ENCODE measurements around the gene TGFA.

TGFA gene

DNA sequence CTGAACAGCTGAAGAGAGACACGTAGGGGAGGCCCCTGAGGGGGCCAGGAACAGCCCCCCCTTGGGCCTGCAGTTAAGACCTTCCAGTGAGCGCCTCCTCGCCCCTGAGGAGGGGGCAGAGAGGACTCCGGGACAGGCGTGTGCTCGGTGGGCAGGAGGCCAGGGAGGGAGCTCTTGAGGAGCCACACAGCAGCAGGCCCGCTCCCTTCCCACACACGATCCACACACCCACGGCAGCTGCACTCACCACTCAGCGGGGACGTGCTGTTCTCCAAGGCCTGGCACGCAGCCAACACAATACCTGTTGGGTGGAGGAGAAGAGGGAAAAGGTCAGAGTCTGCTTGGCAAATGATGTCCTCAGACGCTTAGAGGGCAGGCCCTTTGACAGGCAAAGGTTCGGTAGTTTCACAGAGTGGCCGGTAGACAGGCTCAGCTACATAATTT, 39.0 kb downstream of the TGFA start:
- ChIA-PET POLR2A (no interaction called here), CTCF (interaction anchor here (0.7 to 1.8 kb wide), 3 partner anchors 8 to 17 kb away, joined by 4 read pairs; no protein-coding TSS in a partner anchor)
- no peaks in the 10 kb centered on the region for H3K36me3 ChIP-seq (ENCODE audit: control insufficient read depth in 2 of 2, insufficient read depth in 1 of 2, low read length in 2 of 2)

More for the DNA sequence above, 39.0 kb downstream of the TGFA start:
- Histone ChIP-seq H3K27ac (ENCODE audit: extremely low read depth, low read depth, low read length) (no peak overlapping the region), H3K4me1 (ENCODE audit: control insufficient read depth, insufficient read depth, low read length) (no peaks in the 10 kb centered on the region; the same call in 1 of the 2 replicates), H3K4me3 (ENCODE audit: low read depth, low read length) (no peak overlapping the region), H3K9me3 (ENCODE audit: control insufficient read depth, insufficient read depth, low read depth, low read length) (no peaks in the 10 kb centered on the region)
- TF ChIP-seq, protein P1, sequence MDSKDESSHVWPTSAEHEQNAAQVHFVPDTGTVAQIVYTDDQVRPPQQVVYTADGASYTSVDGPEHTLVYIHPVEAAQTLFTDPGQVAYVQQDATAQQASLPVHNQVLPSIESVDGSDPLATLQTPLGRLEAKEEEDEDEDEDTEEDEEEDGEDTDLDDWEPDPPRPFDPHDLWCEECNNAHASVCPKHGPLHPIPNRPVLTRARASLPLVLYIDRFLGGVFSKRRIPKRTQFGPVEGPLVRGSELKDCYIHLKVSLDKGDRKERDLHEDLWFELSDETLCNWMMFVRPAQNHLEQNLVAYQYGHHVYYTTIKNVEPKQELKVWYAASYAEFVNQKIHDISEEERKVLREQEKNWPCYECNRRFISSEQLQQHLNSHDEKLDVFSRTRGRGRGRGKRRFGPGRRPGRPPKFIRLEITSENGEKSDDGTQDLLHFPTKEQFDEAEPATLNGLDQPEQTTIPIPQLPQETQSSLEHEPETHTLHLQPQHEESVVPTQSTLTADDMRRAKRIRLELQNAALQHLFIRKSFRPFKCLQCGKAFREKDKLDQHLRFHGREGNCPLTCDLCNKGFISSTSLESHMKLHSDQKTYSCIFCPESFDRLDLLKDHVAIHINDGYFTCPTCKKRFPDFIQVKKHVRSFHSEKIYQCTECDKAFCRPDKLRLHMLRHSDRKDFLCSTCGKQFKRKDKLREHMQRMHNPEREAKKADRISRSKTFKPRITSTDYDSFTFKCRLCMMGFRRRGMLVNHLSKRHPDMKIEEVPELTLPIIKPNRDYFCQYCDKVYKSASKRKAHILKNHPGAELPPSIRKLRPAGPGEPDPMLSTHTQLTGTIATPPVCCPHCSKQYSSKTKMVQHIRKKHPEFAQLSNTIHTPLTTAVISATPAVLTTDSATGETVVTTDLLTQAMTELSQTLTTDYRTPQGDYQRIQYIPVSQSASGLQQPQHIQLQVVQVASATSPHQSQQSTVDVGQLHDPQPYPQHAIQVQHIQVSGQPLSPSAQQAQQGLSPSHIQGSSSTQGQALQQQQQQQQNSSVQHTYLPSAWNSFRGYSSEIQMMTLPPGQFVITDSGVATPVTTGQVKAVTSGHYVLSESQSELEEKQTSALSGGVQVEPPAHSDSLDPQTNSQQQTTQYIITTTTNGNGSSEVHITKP (tag by site-specific recombination; IDR thresholded peaks at IDR 0.05) = peak; percentile 33
- TF ChIP-seq WT1 (tag by site-specific recombination; IDR thresholded peaks at IDR 0.05) (no peak), ZNF169 (tag by site-specific recombination; IDR thresholded peaks at IDR 0.05) (no peak), SCRT1 (tag by site-specific recombination; IDR thresholded peaks at IDR 0.05; ENCODE audit: borderline replicate concordance) (0 out of 2 replicates have a peak, but pooled peaks have one; percentile 16), ZNF555 (tag by site-specific recombination; conservative IDR thresholded peaks at IDR 0.05) (no peak), ZNF629 (tag by site-specific recombination; IDR thresholded peaks at IDR 0.05) (no peak), GLI4 (tag by site-specific recombination; IDR thresholded peaks at IDR 0.05) (no peak), ZFHX2 (tag by site-specific recombination; conservative IDR thresholded peaks at IDR 0.05) (peak; percentile 95), ZNF10 (tag by site-specific recombination; IDR thresholded peaks at IDR 0.05) (no peak), ZIC2 (tag by site-specific recombination; IDR thresholded peaks at IDR 0.05) (peak; percentile 51), ZNF544 (tag by site-specific recombination; IDR thresholded peaks at IDR 0.05) (peak; percentile 78; the same call in 1 of the 2 replicates), ZNF341 (tag by site-specific recombination; IDR thresholded peaks at IDR 0.05; ENCODE audit: low read depth) (peak; percentile 37; the same call in 1 of the 2 replicates), ZBTB8A (tag by site-specific recombination; IDR thresholded peaks at IDR 0.05) (no peak), EGR2 (tag by site-specific recombination; IDR thresholded peaks at IDR 0.05; ENCODE audit: low read depth) (peak; percentile 86), SCRT2 (tag by site-specific recombination; IDR thresholded peaks at IDR 0.05) (peak; percentile 88)
- TF ChIP-seq, protein P2, sequence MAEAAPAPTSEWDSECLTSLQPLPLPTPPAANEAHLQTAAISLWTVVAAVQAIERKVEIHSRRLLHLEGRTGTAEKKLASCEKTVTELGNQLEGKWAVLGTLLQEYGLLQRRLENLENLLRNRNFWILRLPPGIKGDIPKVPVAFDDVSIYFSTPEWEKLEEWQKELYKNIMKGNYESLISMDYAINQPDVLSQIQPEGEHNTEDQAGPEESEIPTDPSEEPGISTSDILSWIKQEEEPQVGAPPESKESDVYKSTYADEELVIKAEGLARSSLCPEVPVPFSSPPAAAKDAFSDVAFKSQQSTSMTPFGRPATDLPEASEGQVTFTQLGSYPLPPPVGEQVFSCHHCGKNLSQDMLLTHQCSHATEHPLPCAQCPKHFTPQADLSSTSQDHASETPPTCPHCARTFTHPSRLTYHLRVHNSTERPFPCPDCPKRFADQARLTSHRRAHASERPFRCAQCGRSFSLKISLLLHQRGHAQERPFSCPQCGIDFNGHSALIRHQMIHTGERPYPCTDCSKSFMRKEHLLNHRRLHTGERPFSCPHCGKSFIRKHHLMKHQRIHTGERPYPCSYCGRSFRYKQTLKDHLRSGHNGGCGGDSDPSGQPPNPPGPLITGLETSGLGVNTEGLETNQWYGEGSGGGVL (tag by site-specific recombination; IDR thresholded peaks at IDR 0.05) = peak; percentile 13; the same call in 1 of the 2 replicates
- TF ChIP-seq, protein P3, sequence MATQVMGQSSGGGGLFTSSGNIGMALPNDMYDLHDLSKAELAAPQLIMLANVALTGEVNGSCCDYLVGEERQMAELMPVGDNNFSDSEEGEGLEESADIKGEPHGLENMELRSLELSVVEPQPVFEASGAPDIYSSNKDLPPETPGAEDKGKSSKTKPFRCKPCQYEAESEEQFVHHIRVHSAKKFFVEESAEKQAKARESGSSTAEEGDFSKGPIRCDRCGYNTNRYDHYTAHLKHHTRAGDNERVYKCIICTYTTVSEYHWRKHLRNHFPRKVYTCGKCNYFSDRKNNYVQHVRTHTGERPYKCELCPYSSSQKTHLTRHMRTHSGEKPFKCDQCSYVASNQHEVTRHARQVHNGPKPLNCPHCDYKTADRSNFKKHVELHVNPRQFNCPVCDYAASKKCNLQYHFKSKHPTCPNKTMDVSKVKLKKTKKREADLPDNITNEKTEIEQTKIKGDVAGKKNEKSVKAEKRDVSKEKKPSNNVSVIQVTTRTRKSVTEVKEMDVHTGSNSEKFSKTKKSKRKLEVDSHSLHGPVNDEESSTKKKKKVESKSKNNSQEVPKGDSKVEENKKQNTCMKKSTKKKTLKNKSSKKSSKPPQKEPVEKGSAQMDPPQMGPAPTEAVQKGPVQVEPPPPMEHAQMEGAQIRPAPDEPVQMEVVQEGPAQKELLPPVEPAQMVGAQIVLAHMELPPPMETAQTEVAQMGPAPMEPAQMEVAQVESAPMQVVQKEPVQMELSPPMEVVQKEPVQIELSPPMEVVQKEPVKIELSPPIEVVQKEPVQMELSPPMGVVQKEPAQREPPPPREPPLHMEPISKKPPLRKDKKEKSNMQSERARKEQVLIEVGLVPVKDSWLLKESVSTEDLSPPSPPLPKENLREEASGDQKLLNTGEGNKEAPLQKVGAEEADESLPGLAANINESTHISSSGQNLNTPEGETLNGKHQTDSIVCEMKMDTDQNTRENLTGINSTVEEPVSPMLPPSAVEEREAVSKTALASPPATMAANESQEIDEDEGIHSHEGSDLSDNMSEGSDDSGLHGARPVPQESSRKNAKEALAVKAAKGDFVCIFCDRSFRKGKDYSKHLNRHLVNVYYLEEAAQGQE (tag by site-specific recombination; IDR thresholded peaks at IDR 0.05) = no peak
- TF ChIP-seq, protein P4, sequence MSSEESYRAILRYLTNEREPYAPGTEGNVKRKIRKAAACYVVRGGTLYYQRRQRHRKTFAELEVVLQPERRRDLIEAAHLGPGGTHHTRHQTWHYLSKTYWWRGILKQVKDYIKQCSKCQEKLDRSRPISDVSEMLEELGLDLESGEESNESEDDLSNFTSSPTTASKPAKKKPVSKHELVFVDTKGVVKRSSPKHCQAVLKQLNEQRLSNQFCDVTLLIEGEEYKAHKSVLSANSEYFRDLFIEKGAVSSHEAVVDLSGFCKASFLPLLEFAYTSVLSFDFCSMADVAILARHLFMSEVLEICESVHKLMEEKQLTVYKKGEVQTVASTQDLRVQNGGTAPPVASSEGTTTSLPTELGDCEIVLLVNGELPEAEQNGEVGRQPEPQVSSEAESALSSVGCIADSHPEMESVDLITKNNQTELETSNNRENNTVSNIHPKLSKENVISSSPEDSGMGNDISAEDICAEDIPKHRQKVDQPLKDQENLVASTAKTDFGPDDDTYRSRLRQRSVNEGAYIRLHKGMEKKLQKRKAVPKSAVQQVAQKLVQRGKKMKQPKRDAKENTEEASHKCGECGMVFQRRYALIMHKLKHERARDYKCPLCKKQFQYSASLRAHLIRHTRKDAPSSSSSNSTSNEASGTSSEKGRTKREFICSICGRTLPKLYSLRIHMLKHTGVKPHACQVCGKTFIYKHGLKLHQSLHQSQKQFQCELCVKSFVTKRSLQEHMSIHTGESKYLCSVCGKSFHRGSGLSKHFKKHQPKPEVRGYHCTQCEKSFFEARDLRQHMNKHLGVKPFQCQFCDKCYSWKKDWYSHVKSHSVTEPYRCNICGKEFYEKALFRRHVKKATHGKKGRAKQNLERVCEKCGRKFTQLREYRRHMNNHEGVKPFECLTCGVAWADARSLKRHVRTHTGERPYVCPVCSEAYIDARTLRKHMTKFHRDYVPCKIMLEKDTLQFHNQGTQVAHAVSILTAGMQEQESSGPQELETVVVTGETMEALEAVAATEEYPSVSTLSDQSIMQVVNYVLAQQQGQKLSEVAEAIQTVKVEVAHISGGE (tag by site-specific recombination; conservative IDR thresholded peaks at IDR 0.05; ENCODE audit: low read depth) = no peak

Data from HEK293 (cell line).